ENCODE data around the gene HIVEP3.

Gene HIVEP3

DNA sequence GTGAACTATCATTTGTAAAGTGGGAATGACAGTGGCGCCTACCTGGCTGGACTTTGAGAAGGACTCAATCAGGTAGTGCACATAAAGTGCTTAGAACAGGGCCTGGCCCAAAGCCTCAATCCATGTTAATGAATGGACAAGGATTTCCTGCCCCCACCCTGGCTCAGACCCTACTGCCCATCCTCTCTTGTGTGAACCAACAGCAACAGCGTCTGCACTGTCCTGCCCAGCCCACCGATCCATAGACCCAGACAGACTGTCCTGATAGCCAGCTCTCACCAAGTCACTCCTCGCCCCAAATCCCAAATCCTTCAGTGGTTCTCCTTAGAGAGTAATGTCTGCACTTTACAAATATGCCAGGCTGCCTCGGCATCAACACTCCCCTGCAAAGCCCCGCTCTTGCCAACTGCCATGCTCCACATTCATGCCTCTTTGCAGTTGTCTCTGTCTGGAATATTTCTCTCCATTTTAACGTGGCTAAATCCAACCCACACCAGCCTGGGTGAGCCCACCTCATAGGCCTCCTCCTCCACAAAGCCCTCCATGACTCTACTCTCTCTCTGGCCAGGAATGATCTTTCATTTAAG, 276.7 kb downstream of the HIVEP3 start:
- no peak for DNase-seq

DNA sequence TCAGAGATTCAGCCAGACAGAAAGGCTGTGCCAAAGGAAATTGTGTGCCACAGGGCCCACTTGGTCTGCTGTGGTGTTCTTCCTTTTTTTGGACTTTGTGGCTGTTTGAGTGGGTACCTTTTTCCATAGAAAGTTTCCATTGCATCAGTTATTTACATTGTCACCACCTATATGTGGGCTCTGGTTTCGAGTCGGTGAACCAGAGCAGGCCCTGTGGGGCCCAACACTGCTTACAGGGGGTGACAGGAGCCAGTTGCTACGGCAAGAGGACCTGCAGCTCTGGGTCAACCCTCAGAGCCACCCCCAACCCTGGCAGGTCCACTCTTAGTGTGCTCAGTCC, 277.3 kb downstream of the HIVEP3 start:
- no peak for DNase-seq

DNA sequence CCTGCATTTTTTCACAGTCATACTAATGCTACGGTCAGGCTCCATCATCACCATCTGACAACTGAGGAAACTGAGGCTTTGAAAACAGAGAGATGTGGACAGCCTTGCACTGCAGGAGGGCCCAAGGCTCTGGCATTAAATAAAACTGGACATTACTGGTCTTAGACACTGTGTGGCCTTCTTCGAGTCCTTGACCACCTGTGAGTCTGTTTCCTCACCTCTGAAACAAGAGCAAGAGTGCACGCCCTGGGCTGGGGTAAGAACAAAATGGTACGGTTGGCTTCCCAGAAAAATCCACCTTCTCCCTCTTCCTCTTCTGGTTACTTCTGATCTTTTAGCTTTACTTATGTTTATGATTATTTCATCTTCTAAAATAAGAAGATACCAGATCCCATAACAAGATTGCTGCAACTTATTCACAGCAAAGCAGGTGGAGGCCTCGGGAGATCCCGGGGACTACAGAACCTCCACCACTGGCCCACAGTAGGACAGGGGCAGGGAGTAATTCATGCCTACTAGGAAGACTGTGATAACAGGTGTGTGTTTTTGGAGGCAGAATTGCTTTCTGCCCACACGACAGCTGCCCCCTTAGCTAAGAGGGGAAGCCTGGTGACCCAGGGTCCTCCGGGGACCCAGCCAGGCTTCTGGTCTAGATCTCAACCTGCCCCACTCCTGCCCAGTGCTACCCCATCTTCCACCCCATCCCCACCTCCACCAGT, 277.8 kb downstream of the HIVEP3 start:
- no peak for DNase-seq

DNA sequence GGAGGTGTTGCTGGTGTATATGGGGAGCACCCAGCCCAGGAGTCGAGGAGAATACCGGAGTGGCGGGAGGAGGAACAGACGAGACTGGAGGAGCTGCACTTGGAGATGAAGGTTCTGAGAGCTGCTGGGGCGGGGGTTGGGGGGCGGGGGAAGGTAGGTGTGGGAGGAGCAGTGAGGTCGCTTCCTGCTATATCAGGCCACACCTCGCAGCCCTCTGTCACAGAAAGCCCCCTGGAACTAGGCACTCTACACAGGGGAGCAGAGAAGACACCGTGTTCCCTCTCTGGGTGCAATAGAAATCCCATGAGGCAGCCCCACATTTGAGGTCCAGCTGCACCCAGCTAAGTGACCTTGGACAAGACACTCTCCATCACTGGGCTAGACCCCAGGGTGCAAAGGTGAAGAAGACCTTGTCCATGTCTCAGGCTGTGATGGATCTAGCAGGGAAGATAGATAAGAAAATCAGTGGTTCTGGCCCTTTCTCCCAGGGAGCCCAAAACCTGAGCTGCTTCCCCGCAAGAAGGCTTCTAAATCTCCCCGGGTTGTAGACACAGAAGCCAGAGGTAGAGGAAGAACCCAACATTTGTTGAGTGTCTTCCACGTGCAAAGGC, 278.5 kb downstream of the HIVEP3 start:
- no peak for DNase-seq

DNA sequence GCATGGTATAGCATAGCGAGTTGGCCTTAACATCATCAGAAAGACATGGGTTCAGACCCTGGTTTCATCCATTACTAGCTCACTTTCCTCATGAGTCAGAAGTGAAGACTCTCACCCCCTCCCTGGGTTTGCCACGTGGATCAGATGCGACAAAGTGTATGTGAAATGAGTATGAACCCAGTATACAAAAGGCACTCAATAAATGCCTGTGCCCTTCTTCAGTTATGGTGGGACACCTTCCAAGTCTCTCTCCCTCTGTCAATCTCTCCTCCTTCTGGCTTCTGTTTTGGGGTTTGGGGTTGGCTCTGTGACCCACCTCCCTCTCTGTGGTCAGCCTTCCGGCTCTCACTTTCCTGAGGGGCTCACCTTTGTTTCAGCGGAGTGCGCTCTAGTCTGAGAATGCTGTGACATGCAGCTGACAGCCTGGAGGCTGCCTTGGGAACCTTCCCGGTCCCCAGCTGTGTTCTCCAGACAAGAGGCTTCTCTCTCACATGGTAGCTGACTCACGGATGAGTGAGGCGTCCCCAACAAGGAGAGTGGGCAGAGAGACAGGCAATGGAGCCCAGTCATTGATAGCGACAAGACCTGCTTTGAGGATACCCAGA, 279.3 kb downstream of the HIVEP3 start:
- no peak for DNase-seq

DNA sequence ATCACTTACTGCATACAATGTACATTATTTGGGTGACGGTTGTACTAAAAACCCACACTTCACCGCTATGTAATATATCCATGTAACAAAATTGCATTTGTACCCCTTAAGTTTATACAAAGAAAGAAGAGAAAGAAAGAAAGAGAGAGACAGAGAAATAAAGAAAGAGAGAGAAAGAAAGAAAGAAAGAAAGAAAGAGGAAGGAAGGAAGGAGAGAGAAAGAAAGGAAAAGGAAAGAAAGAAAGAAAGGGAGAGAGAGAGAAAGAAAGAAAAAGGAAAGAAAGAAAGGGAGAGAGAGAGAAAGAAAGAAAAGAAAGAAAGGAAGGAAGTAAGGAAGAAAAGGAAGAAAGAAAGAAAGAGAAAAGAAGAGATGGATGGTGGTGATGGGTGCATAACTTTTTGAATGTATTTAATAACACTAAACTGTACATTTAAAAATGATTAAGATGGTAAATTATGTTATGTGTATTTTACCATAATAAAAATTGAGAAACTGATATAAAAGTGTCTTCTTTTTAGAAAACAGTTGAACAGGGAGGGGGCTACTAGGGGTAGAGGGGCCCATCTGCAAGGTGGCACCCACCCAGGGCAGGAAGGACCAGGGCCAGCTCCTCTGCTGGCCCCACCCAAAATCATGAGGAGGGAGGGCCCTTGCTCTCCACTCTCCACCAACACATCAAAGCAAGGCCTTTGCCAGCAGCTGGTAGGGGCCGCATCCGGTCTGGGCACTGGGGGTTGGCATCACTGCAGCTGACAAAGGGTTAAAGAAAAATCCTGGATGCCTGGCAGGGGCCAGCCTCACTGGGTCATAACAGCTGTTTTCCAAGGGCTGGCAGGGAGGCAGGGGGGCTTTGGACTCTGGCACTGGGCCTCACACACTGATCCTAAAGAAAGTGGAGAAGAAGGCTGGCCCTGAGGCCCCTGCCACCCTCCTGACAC, 280.4 kb downstream of the HIVEP3 start:
- DNase-seq, result no peak

DNA sequence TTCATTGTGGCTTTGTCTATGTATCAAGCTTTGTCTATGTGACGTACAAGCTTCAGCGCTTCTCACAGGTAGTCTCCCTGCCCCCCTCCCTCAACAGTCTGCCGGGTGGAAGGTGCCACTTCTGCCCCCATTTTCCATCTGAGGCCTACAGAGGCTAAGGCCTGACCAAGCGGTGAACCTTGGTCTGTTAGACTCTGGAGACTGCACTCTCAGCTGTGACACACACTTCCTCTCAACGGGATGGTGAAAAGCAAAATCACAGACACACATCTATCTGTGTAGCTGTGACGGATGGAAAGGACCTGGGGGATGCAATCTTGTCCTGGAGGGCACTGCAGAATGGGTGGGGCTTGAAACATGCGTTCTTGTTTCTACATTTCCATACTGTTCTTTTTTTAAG, 281.4 kb downstream of the HIVEP3 start:
- DNase-seq, result no peak

DNA sequence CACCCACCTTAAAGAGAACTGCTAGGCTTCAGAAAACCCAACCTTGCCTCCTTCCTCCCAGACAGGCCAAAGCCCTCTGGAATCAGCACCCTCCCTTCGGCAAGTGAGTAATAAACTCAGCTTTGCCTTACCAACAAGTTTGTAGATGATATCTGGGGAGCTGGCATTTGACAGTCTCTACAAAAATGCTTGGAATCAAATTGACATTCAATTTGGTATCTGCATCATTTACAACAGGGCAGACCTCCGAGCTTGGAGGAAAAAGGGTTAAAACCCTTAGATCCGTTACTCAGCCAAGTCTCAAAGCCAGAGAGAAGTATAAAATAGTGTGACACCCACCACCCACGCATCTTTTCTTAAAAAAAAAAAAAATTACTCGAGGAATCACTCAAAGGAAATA, 285.0 kb downstream of the HIVEP3 start:
- no peak for DNase-seq

DNA sequence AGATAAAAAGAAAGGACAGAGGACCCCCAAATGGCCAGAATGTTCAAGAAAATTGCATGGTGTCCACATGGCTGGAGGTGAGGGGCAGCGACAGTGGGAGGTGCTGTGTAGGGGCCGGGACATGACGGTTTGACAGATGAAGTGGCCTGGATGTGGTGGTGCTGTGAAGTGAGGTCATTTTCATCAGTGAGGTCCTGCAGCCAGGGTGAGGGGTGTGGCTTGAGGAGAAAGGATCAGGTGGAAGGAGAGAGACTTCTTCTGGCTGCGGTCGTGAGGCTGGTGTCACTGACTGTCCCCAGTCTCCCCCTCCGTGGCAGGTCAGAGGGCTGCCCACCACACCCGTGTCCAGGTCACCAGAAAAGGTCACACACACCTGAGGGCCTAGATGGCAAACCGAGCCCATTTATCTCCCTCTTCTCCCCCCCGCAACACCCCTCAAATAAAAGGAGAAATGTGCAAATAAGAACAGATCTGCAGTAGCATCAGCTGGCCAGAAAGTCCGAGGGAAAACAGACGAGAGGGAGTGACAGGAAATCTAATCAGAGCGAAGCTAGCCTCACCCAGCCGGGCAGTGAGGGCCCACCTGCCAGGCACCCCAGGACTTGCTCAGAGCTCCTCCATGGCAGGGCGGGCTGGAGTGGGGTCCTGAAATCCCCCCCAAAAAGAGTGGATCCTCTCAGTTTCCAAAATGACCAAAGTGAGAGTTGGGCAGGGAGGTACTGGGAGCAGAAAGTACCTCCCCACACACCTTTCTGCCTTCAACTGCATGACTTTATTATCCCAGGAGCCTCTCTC, 285.7 kb downstream of the HIVEP3 start:
- DNase-seq, result no peak

DNA sequence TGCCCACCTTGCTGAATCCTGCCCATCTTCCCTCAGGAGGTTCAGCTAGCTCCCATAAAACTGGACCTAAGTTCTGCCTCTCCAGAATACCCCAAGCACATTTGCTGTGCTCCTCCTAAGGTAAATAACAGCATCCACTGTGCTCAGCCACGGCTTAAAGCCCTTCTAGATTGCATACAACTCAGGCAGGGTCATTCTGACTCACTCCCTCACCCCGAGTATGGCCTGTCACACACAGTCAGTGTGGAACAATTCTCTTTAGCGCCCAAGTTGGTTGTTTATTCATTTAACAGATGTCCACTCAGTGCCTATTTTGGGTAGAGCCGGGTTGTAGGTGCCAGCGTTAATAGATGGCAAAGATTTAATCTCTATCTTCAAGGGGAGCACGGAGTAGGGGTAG, 286.8 kb downstream of the HIVEP3 start:
- DNase-seq, result no peak

DNA sequence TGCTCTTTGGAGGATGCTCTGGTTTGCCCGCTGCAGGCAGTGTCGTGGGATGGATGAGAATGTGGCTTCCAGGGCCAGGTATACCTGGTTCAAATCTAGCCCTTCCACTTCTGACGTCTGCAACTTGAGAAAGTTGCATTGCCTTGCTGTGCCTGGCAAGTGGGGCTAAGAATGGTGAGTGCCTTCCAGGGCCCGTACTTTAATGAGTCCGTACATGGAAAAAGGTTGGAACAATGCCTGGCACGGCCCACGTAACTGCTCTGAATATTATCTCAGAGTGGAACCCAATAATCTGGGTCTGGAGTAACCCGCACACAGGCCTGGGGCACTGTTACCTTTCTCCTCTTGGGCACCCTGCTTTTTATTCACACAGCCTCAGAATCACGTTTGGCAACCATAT, 287.6 kb downstream of the HIVEP3 start:
- DNase-seq, result no peak

DNA sequence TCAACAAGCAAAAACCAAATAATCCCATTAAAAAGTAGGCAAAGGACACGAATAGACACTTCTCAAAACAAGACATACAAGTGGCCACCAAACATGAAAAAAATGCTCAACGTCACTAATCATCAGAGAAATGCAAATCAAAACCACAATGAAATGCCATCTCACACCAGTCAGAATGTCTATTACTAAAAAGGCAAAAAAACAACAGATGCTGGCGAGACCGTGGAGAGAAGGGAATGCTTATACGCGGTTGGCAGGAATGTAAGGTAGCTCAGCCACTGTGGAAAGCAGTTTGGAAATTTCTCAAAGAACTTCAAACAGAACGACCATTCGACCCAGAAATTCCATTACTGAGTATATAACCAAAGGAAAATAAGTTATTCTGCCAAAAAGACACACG, 289.2 kb downstream of the HIVEP3 start:
- DNase-seq, result no peak

DNA sequence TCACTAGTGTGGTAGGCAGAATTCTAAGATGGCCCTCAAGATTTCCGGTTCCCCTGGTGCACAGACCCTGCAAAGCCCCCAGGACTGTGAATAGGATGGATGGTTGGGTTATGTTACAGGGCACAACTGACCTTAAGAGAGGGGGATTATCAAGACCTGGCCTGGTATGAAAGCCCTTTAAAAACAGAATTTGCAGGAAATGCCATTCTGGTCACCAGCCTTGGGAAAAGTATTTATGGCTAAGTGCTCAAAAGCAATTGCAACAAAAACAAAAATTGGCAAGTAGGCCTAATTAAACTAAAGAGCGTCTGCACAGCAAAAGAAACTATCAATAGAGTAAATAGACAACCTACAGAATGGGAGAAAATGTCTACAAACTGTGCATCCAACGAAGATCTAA, 289.6 kb downstream of the HIVEP3 start:
- no peak for DNase-seq

DNA sequence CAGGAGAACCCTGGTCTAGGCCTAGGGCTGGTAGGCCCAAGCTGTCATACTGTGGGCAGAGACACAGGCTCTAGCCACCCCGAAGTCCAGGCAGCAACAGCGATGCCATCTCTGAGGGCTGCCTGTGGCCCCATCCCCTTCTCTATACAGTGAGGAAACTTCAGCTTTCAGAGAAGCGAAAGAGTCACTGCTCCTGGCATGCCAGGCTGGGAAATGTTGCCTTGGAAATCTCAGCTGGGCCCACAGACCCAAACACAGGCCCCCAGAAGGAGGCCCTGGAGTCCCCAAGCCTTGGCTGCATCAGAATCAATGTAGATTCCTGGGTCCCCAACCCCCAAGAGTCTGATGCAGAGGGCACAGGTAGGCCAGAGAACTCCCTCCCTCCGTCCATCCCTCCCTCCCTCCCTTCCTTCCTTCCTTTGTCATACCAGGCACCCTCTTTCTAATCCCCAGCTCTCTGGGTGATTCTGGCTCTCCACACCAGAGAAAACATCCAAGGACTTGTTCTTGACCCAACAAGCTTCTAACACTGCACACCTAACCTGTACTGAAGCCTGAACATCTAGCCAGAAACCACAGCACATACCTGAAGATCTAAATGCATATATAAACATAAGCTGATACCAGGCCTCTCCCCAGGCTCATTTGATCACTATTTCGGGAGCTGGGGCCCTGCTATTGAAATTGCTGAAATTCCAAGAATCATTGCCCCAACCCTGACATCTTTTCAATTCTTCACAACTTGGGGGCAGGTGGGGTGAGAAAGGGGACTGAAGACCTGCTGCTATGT, 291.0 kb downstream of the HIVEP3 start:
- DNase-seq, result no peak

DNA sequence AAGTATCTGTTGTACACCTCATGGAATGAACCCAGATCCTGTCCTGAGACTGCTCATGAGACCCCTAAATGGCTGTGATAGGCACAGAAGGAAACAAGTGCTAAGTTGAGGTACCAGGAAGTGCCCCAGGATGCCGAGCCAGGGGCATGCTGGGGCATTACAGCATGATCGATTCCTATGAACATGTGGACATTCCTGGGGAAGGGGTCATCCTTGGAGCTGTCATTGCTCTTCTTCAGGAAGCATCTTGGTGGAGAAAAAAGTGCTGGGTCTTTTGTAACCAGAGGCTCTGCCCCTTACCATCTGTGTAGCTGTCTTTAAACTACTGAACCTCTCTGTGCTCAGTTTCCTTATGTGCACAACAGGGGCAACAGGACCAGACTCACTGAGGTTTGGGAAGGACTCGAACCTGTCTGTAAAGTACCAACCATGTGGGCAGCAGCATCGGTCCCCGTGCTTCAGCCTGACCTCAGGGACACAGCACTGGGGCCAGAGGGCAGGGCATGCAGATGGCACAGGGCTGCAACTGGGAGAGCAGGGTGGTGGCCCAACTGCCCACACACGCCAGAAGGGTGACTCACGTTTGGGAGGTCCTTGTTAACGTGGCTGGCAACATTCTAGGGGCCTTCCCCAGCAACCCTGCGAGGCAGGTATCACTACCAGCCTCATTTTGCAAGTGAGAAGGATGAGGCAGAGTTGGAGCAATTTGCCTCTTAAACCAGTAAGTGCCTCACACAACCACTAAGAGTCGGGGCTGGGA, 291.9 kb downstream of the HIVEP3 start:
- DNase-seq, result no peak

DNA sequence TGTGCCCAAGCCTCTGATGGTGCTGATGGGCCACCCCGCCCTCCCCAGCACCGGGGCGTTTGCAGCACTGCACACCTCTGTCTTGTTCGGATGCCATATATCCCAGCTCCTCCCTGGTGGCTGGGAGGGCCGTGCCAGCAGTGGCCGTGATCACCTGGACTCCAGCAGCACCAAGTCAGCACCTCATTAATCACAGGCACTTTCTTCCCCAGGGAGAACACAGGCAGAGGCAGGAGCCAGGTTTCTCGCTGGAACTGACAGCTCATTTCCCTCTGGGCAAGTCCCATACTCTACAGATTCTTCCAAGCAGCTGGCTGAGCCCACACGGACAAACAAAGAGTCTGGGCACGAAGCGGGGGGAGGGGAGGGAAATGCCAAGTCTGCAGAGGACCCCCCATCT, 292.6 kb downstream of the HIVEP3 start:
- DNase-seq, result no peak

DNA sequence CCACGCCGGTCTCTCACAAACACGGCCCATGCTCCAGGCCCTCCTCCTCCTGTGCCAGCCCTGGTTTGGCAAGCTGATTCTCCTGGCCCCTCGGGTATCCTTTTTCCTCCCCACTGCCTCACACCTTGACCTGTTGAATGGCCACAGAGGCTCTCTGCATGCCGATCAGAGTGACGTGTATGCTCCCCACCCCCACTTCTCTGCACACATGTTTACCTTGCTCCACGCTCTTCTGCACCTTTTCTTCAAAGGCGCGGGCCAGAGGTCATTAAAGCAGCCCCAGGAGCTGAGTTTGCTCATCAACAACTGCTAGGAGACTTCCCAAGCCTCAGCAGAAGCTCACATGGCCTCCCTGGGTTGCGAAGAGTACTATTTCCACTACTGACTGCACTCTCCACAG, 295.0 kb downstream of the HIVEP3 start:
- DNase-seq, result no peak

DNA sequence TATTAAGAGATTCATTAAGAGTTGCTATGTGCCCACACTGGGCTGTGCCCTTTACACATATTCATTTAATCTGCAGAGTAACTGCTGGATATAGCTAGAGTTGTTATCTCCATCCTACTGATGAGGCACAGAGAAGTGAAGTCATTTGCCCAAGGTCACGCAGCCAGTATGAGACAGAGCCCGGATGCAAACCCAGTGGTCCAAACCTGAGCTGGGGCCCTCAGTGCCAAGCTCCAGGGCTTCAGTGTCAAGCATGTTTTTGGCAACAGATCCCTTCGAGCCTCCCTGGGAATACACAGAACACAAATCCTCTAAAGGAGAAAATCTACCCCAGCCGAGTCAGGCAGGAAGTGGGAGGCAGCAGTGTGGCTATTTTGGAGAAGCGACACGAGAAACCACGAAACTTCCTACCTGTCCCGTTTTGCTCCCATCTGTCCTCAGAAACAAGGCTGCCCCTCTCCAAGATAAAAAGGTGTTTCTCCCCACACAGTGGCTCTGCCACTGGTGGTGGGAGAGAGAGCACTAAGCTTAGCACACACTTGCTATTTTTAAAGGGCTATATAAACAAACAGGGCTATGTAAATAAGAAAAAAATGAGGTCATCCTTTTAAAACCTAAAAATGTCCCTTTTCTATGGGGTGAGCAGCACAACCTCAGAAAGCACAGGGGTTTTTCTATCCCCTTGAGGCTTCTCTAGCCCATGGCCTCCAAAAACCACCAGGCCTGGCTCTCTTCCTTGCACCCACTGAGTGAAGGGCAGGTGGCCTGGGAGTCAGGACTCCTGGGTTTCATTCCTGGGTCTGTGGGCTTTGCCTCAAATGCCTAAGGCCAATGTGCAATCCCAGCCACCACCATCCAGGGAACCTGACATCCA, 295.6 kb downstream of the HIVEP3 start:
- no peak for DNase-seq

DNA sequence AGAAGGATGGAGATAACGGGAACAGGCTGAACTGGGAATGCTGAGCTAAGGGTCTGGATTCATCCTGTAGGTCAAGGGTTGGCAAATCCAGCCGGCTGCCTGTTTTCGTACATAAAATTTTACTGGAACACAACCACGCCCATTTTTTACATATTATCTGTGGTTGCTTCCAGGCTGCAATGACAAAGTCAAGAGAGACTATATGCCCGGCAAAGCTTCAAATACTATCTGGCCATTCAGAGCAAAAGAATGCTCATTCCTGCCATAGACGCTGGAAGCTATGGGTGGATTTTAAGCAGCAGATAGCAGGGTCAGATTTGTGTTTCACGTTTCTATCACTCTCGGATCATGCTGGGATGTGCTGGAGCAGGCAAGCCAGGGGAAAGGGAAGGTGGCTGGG, 296.3 kb downstream of the HIVEP3 start:
- DNase-seq, result no peak

DNA sequence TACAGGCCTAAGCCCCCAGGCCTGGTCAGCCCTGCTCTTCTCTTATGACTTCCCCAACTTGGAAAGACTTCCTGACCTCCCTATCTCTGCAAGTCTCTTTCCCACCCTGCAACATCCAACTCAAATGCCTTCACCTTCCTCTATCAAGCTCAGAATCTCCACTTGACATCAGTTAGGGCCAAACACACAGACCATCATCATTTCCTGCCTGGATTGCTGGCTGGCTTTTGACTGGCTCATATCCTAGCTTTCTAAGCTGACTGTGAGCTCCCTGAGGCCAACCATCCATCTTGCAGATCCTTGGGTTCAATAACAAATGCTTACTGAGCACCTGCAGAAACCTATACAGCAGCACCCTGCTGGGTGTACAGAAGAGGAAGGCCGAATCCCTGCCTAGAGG, 296.9 kb downstream of the HIVEP3 start:
- DNase-seq, result no peak

Measured in activated T-cell treated with anti-CD3 and anti-CD28 coated beads, Interleukin-2, amount 50 U/mL, for 1 hour (primary cell).